Airway epithelial cell (primary cell): ENCODE results near the gene AP4M1. TPM values are rescaled to one million over a fixed set of nuclear protein-coding genes. Genes with fewer than 3 reads are reported as not detected.

Source experiments
- total RNA-seq: library from RNA; depleted of rRNA; stranded (reverse); fragments of >200 nt; gene quantifications from 2 replicates; pipeline ENCODE4 v1.2.3, GENCODE V29; 2015

AP4M1 gene, protein sequence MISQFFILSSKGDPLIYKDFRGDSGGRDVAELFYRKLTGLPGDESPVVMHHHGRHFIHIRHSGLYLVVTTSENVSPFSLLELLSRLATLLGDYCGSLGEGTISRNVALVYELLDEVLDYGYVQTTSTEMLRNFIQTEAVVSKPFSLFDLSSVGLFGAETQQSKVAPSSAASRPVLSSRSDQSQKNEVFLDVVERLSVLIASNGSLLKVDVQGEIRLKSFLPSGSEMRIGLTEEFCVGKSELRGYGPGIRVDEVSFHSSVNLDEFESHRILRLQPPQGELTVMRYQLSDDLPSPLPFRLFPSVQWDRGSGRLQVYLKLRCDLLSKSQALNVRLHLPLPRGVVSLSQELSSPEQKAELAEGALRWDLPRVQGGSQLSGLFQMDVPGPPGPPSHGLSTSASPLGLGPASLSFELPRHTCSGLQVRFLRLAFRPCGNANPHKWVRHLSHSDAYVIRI
- 16.7 and 19.3 TPM in 2 replicates for total RNA-seq

GRCh38 chr7:100101016-100101862, at the start of gene AP4M1, which contains the start of gene MCM7:
AP4M1 (plus strand) TSS chr7:100101643; CDS start chr7:100101715, 72 bp downstream.
MCM7 (minus strand) TSS chr7:100101397; CDS start chr7:100101294, 103 bp downstream.

DNA sequence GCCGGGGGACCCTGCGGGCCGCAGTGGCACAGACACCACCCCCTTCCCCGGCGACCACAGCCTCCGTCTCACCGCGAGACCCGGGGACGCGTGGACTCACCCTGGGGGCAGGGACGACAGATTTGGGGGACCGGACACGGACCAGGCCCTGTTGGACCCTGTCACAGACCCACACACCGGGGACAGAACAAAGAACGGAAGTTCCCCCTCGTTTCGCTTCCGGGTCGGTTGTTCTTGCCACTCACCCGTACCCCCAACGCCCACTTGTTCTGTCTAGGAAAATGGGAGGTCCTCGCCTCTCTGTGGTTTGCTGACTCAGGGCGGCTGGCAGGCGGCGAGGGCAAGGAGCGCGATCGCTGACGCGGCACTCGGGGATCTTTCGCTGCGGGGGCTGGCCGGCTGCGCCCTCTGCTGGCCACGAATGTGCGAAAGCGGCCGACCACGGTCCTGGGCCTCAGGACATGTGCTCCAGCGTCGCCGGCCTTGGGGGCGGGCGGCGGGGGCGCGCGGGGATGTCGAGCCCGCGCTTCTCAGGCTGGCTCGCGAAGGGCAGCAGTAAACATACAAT, 19.8 kb upstream of the AP4M1 start, which contains the start of gene ZNF3:
Gene ZNF3 (minus strand): TSS at position 189 of the 568 bp plus-strand sequence. CDS start 4,366 bp downstream, outside the sequence.

GRCh38 chr7:100088621-100089457, 12.6 kb upstream of the AP4M1 start, which contains the start of gene COPS6:
COPS6 (plus strand) TSS chr7:100088969; CDS start chr7:100088991, 22 bp downstream.

DNA sequence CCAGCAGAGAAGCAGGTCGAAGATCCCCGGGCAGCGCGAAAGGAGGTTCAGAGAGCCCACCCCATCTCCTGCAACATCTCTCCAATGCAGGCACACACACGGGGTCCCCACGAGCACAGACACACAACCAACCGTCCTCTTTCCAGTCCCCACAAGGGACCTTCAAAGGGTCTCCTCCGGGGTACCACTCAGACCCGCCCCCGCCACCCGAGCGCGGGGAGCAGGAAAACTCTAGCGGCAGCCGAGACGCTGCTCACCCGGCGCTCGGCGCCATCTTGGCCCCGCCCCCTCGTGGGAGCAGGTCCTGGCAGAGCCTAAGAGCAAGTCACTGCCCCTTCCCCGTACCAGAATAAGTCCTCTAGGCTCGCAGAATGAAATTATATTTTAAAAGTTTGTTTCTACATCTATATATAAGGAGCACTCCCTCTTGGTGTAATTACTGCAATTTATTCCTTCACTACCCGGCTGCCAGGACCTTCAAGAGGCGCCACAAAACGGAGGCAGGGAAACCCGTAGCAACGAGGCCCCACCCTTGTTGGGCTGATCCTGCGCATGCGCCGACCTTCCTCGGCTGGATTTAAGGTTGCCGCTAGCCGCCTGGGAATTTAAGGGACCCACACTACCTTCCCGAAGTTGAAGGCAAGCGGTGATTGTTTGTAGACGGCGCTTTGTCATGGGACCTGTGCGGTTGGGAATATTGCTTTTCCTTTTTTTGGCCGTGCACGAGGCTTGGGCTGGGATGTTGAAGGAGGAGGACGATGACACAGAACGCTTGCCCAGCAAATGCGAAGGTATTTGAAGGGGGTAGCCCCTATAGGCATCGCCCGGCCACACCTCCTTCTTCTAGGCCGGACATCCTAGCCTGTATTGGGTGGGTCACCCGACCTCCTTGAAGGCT, 17.9 kb downstream of the AP4M1 start, which contains the start of the genes CNPY4 and TAF6:
Gene CNPY4 (plus strand): TSS at position 563 of the 898 bp plus-strand sequence. CDS start 111 bp downstream, at position 674.
Gene TAF6 (minus strand): TSS at position 287 of the 898 bp plus-strand sequence. CDS start 5,149 bp downstream, outside the sequence.

DNA sequence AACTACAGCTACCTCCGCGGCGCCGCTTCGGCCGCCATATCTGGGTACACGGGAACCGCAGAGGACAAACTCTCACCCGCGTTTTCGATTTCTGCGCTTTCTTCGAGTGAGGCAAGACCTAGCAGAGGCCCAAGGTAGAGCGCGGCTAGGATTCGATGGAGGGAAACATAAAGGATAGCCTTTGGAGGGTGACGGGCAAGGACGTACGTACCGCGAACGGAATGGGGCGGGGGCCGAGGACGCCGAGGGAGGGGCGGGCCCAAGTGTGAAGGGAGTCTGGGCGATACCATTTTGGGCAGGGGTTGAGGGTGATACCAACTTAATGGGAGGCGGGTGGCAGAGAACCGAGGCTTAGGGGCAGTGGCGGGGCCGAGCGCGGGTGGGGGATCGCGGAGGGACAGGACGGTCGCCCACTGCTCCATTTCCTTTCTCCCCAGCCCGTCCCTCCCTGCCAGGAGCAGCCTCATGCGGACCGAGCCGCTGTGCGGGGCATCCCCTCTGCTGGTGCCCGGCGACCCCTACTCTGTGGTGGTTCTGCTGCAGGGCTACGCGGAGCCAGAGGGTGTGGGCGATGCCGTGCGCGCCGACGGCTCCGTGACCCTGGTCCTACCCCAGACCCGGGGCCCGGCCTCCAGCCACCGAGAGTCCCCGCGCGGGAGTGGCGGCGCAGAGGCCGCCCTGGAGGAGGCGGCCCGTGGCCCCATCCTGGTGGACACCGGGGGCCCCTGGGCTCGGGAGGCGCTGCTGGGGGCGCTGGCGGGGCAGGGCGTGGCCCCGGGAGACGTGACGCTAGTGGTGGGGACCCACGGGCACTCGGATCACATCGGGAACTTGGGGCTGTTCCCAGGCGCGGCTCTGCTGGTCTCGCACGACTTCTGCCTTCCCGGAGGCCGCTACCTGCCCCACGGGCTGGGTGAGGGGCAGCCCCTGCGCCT, 25.8 kb downstream of the AP4M1 start, which contains the start of gene MBLAC1:
Gene MBLAC1 (plus strand): TSS at position 37 of the 935 bp plus-strand sequence. CDS start 429 bp downstream, at position 466.

GRCh38 chr7:100148559-100149328, 47.3 kb downstream of the AP4M1 start, which contains the start of gene LAMTOR4:
LAMTOR4 (plus strand) TSS chr7:100148918; CDS start chr7:100148973, 55 bp downstream.

Other genes with a start within 250 kb of the AP4M1 start
- gene OR2AE1, start 224.6 kb upstream of the AP4M1 start, total RNA-seq, result not detected in 2 replicates
- gene TRIM4, start 182.1 kb upstream of the AP4M1 start, total RNA-seq, result 16.1 and 16.9 TPM in 2 replicates
- not detected in 2 replicates for gene GJC3, start 172.0 kb upstream of the AP4M1 start, total RNA-seq
- gene AZGP1, start 125.6 kb upstream of the AP4M1 start, total RNA-seq, result 0.21 TPM in 1 of 2 replicates, not detected in the other
- gene ZKSCAN1, start 86.0 kb upstream of the AP4M1 start, total RNA-seq, result 13.6 and 19.1 TPM in 2 replicates
- 7.9 and 11.6 TPM in 2 replicates for gene ZSCAN21, start 51.9 kb upstream of the AP4M1 start, total RNA-seq
- 11.8 and 17.4 TPM in 2 replicates for gene ZNF3, start 19.9 kb upstream of the AP4M1 start, total RNA-seq
- 46.7 and 56.3 TPM in 2 replicates for gene COPS6, start 12.7 kb upstream of the AP4M1 start, total RNA-seq
- gene MCM7, start 246 bp upstream of the AP4M1 start, total RNA-seq, result 121 and 137 TPM in 2 replicates
- 35.9 and 36.7 TPM in 2 replicates for gene TAF6, start 17.7 kb downstream of the AP4M1 start, total RNA-seq
- 4.8 and 7.4 TPM in 2 replicates for gene CNPY4, start 18.0 kb downstream of the AP4M1 start, total RNA-seq
- gene MBLAC1, start 25.3 kb downstream of the AP4M1 start, total RNA-seq, result 2.1 and 2.6 TPM in 2 replicates
- gene LAMTOR4, start 47.3 kb downstream of the AP4M1 start, total RNA-seq, result 201 and 230 TPM in 2 replicates
- 12.1 and 14.2 TPM in 2 replicates for gene TRAPPC14, start 57.1 kb downstream of the AP4M1 start, total RNA-seq
- 2.4 and 2.7 TPM in 2 replicates for gene GAL3ST4, start 67.0 kb downstream of the AP4M1 start, total RNA-seq
- 1.9 and 2.5 TPM in 2 replicates for gene GPC2, start 75.7 kb downstream of the AP4M1 start, total RNA-seq
- 0.07 and 0.14 TPM in 2 replicates for gene STAG3, start 76.3 kb downstream of the AP4M1 start, total RNA-seq
- gene PVRIG, start 118.3 kb downstream of the AP4M1 start, total RNA-seq, result not detected in 2 replicates
- gene SPDYE3, start 206.1 kb downstream of the AP4M1 start, total RNA-seq, result not detected in 2 replicates